HCT116 (cell line): ENCODE measurements around the gene MRPS7. TPM values are rescaled to one million over a fixed set of nuclear protein-coding genes. Genes with fewer than 3 reads are reported as not detected.

Source experiments
- ATAC-seq: fragments of 200-7000 bp; cut with Tn5 transposase; 2 replicates; pipeline ENCODE4 v1.9.1; 2020; ENCODE audit warnings: mild to moderate bottlenecking, moderate library complexity
- BruUV-seq: library from RNA; stranded (reverse); fragments of 400-500 nt; replicated peaks from 2 replicates; lab custom pipeline; 2021; lab: Mats Ljungman, UMichigan
- CTCF ChIA-PET: fragments of 300-600 bp; sonication (Branson Sonifier 250); formaldehyde crosslinking; loops from one replicate; lab custom pipeline; 2021; ENCODE audit warnings: antibody characterized with exemption; lab: Charles Lee
- POLR2A ChIA-PET: fragments of 300-600, 350-600 bp; sonication (Branson Sonifier 250); formaldehyde crosslinking; loops from one replicate; lab custom pipeline; 2021; ENCODE audit warnings: antibody characterized with exemption; lab: Charles Lee
- RAD21 ChIA-PET, 2 experiments: fragments of 300-600 bp; sonication (Branson Sonifier 250); formaldehyde crosslinking; loops; one replicate each; lab custom pipeline; 2023; ENCODE audit warnings: low total read pairs in 2 of 2; ENCODE audit not compliant: uncharacterized antibody in 2 of 2, unreplicated experiment in 2 of 2, low non-redundant PET in 1 of 2; lab: Charles Lee
- DNase-seq: peaks from one replicate; pipeline ENCODE4 v3.0.0-alpha.2; 2010; ENCODE audit warnings: low read depth, low spot score
- H2AFZ ChIP-seq: fragments of 200-600 bp; shearing (Covaris generic), sonication (generic); 2 replicates; pipeline ENCODE4 v1.6.1; 2017; ENCODE audit warnings: low read depth, mixed run types, mixed read lengths, antibody characterized with exemption, low read length; ENCODE audit not compliant: poor library complexity, severe bottlenecking
- H3K27ac ChIP-seq: 2 replicates; pipeline ENCODE4 v1.5.1; 2012; ENCODE audit warnings: low read depth, low read length
- H3K27me3 ChIP-seq: fragments of 200-600 bp; sonication (generic); 2 replicates; pipeline ENCODE4 v1.6.1; 2016; ENCODE audit warnings: mixed run types, low read length, mixed read lengths; ENCODE audit not compliant: insufficient read depth
- H3K36me3 ChIP-seq, 2 experiments: fragments of 200-500 bp in 1 of 2; fragments of 200-600 bp in 1 of 2; sonication (Bioruptor generic) in 1 of 2; sonication (generic) in 1 of 2; 2 replicates each; pipeline versions ENCODE4 v1.5.1 to v1.6.1; 2014 to 2016; ENCODE audit warnings: low read length in 2 of 2, inconsistent platforms in 1 of 2, mixed read lengths in 1 of 2, mixed run types in 1 of 2; ENCODE audit not compliant: insufficient read depth in 2 of 2, control insufficient read depth in 1 of 2
- H3K4me1 ChIP-seq, 2 experiments: fragments of 200-600 bp in 1 of 2; sonication (generic) in 1 of 2; 2 replicates each; pipeline versions ENCODE4 v1.5.1 to v1.6.1; 2012 to 2017; ENCODE audit warnings: low read length in 2 of 2, inconsistent platforms in 1 of 2, mild to moderate bottlenecking in 1 of 2, mixed read lengths in 1 of 2, mixed run types in 1 of 2, moderate library complexity in 1 of 2; ENCODE audit not compliant: insufficient read depth in 2 of 2, control insufficient read depth in 1 of 2
- H3K4me2 ChIP-seq: fragments of 200-600 bp; sonication (generic); 2 replicates; pipeline ENCODE4 v1.6.1; 2017; ENCODE audit warnings: mixed run types, low read length, mixed read lengths
- H3K4me3 ChIP-seq, 2 experiments: fragments of 200-600 bp in 1 of 2; sonication (generic) in 1 of 2; replicated peaks in 1 of 2; 2 replicates each; pipeline ENCODE4 v1.5.1; 2011 to 2016; ENCODE audit warnings: low read length in 2 of 2, control low read depth in 1 of 2, low read depth in 1 of 2, mild to moderate bottlenecking in 1 of 2, mixed read lengths in 1 of 2, mixed run types in 1 of 2
- H3K79me2 ChIP-seq: fragments of 200-600 bp; sonication (generic); 2 replicates; pipeline ENCODE4 v1.6.1; 2017; ENCODE audit warnings: mild to moderate bottlenecking, mixed run types, low read length, moderate library complexity, mixed read lengths; ENCODE audit not compliant: insufficient read depth
- H3K9ac ChIP-seq: fragments of 200-600 bp; sonication (generic); 2 replicates; pipeline ENCODE4 v1.6.1; 2016; ENCODE audit warnings: low read length, mixed read lengths
- H3K9me2 ChIP-seq: fragments of 200-600 bp; sonication (generic), shearing (Covaris generic); 2 replicates; pipeline ENCODE4 v1.6.1; 2017; ENCODE audit warnings: mixed run types, mild to moderate bottlenecking, moderate library complexity; ENCODE audit not compliant: insufficient read depth
- H3K9me3 ChIP-seq, 2 experiments: fragments of 200-500 bp in 1 of 2; fragments of 200-600 bp in 1 of 2; sonication (Bioruptor generic) in 1 of 2; sonication (generic) in 1 of 2; 2 replicates each; pipeline ENCODE4 v1.6.1; 2014 to 2017; ENCODE audit warnings: low read length in 2 of 2, mixed read lengths in 2 of 2, inconsistent platforms in 1 of 2, low read depth in 1 of 2, mild to moderate bottlenecking in 1 of 2, mixed run types in 1 of 2, moderate library complexity in 1 of 2; ENCODE audit not compliant: control insufficient read depth in 1 of 2, insufficient read depth in 1 of 2
- H4K20me1 ChIP-seq: fragments of 200-600 bp; sonication (generic), shearing (Covaris generic); 2 replicates; pipeline ENCODE4 v1.6.1; 2017; ENCODE audit warnings: mixed run types, mild to moderate bottlenecking, moderate library complexity; ENCODE audit not compliant: insufficient read depth
- CBX3 ChIP-seq: IDR thresholded peaks from 2 replicates; pipeline ENCODE4 v1.6.1; 2012; ENCODE audit warnings: low read depth
- CEBPB ChIP-seq: IDR thresholded peaks from 2 replicates; pipeline ENCODE4 v1.6.1; 2012; ENCODE audit warnings: low read depth
- EGR1 ChIP-seq: IDR thresholded peaks from 2 replicates; pipeline ENCODE4 v1.6.1; 2012; ENCODE audit warnings: low read depth
- ELF1 ChIP-seq: IDR thresholded peaks from 2 replicates; pipeline ENCODE4 v1.6.1; 2012; ENCODE audit warnings: low read depth, borderline replicate concordance
- EZH2phosphoT487 ChIP-seq: fragments of 200-600 bp; IDR thresholded peaks from 2 replicates; pipeline ENCODE4 v1.6.1; 2018; ENCODE audit warnings: antibody characterized with exemption, borderline replicate concordance
- FOSL1 ChIP-seq: IDR thresholded peaks from 2 replicates; pipeline ENCODE4 v1.6.1; 2012; ENCODE audit warnings: low read depth
- MAX ChIP-seq: IDR thresholded peaks from 2 replicates; pipeline ENCODE4 v1.6.1; 2012
- POLR2AphosphoS5 ChIP-seq: IDR thresholded peaks from 2 replicates; pipeline ENCODE4 v1.6.1; 2011; ENCODE audit warnings: mild to moderate bottlenecking, low read depth, low read length, moderate library complexity
- SIN3A ChIP-seq: IDR thresholded peaks from 2 replicates; pipeline ENCODE4 v1.6.1; 2012; ENCODE audit warnings: low read depth
- SP1 ChIP-seq: IDR thresholded peaks from 2 replicates; pipeline ENCODE4 v1.6.1; 2012; ENCODE audit warnings: low read depth
- TCF7L2 ChIP-seq: IDR thresholded peaks from 2 replicates; pipeline ENCODE4 v1.7.0; 2011; ENCODE audit warnings: borderline replicate concordance, inconsistent platforms; ENCODE audit not compliant: insufficient read depth, insufficient read length; ENCODE audit errors: extremely low read depth
- YY1 ChIP-seq: IDR thresholded peaks from 2 replicates; pipeline ENCODE4 v1.6.1; 2011; ENCODE audit warnings: low read length, low read depth, moderate library complexity, mild to moderate bottlenecking; ENCODE audit not compliant: insufficient replicate concordance; ENCODE audit errors: extremely low read depth
- ZFX ChIP-seq: fragments of 450-650 bp; IDR thresholded peaks from 2 replicates; pipeline ENCODE4 v1.6.1; 2017
- ZNF274 ChIP-seq: fragments of 200-500 bp; sonication (Bioruptor generic); IDR thresholded peaks from 2 replicates; pipeline ENCODE4 v1.6.1; 2014; ENCODE audit warnings: mild to moderate bottlenecking, low read depth, low read length, inconsistent platforms
- intact Hi-C: fragments of 100-400 bp; cut with micrococcal nuclease; formaldehyde crosslinking; loops from 2 replicates; pipeline ENCODE4 v1.10.0; 2022
- total RNA-seq: library from RNA; stranded (reverse); gene quantifications from one replicate; pipeline ENCODE4 v1.2.1, GENCODE V29; 2021; ENCODE audit not compliant: unreplicated experiment
- TF ChIP-seq, protein P1 (sequence below): IDR thresholded peaks from 2 replicates; pipeline ENCODE4 v1.6.1; 2012
- TF ChIP-seq, protein P2 (sequence below): IDR thresholded peaks from 2 replicates; pipeline ENCODE4 v1.6.1; 2012; ENCODE audit warnings: low read depth

MRPS7 gene
- total RNA-seq, 1 experiment from 2014 or later: 104 TPM

GRCh38 chr17:75244133-75244866, 17.4 kb upstream of the MRPS7 start:
- TF ChIP-seq FOSL1: no peak
- TF ChIP-seq CBX3: no peak
- TF ChIP-seq TCF7L2: no peak
- no peak for TF ChIP-seq POLR2AphosphoS5
- TF ChIP-seq, protein P1, sequence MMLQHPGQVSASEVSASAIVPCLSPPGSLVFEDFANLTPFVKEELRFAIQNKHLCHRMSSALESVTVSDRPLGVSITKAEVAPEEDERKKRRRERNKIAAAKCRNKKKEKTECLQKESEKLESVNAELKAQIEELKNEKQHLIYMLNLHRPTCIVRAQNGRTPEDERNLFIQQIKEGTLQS: no peak
- TF ChIP-seq ELF1: no peak
- no peak for TF ChIP-seq SIN3A
- intact Hi-C loops: no loop called here
- H3K79me2 ChIP-seq: peaks cover 23% of the 10 kb centered on the region
- BruUV-seq: no TSS peak
- no peak overlapping the region for H3K27ac ChIP-seq
- no peaks in the 10 kb centered on the region for H3K9me3 ChIP-seq
- H3K4me1 ChIP-seq: peaks cover 0 to 11% of the 10 kb centered on the region in 2 experiments; a peak in 2 of 4 replicates
- no peak overlapping the region for H3K4me2 ChIP-seq
- ChIA-PET POLR2A (no interaction called here), CTCF (no interaction called here), RAD21 (interaction anchor here in 1 of 2 experiments (0.5 kb wide), 1 partner anchor 68 kb away, joined by 3 read pairs; no protein-coding TSS in a partner anchor)
- H4K20me1 ChIP-seq: peaks cover 2% of the 10 kb centered on the region; the same call in 1 of the 2 replicates
- H3K4me3 ChIP-seq: no peak overlapping the region
- DNase-seq: no peak
- H3K36me3 ChIP-seq: peaks cover 43 to 61% of the 10 kb centered on the region in 2 experiments
- H2AFZ ChIP-seq: no peak overlapping the region
- no peak for ATAC-seq
- H3K27me3 ChIP-seq: no peaks in the 10 kb centered on the region
- H3K9ac ChIP-seq: no peak overlapping the region
- H3K9me2 ChIP-seq: no peaks in the 10 kb centered on the region

GRCh38 chr17:75245011-75245410, 16.7 kb upstream of the MRPS7 start:
- Histone ChIP-seq H2AFZ (no peak overlapping the region), H3K27ac (no peak overlapping the region), H3K79me2 (peaks cover 30% of the 10 kb centered on the region), H3K4me2 (no peak overlapping the region), H3K9me3 (no peaks in the 10 kb centered on the region), H3K36me3 (peaks cover 39 to 56% of the 10 kb centered on the region in 2 experiments), H3K27me3 (no peaks in the 10 kb centered on the region), H3K9ac (no peak overlapping the region), H3K9me2 (no peaks in the 10 kb centered on the region), H4K20me1 (no peaks in the 10 kb centered on the region), H3K4me3 (no peak overlapping the region), H3K4me1 (peaks cover 2 to 18% of the 10 kb centered on the region in 2 experiments; a peak in 3 of 4 replicates)
- intact Hi-C loops: no loop called here
- RAD21 ChIA-PET: no interaction called here
- ATAC-seq (no peak), DNase-seq (no peak)
- no TSS peak for BruUV-seq
- POLR2A ChIA-PET: no interaction called here
- CTCF ChIA-PET: no interaction called here
- TF ChIP-seq ZNF274 (no peak), YY1 (no peak), SP1 (no peak), EGR1 (no peak), ZFX (no peak), EZH2phosphoT487 (no peak), MAX (no peak), CEBPB (no peak), SIN3A (no peak), POLR2AphosphoS5 (no peak), TCF7L2 (no peak)
- TF ChIP-seq, protein P2, sequence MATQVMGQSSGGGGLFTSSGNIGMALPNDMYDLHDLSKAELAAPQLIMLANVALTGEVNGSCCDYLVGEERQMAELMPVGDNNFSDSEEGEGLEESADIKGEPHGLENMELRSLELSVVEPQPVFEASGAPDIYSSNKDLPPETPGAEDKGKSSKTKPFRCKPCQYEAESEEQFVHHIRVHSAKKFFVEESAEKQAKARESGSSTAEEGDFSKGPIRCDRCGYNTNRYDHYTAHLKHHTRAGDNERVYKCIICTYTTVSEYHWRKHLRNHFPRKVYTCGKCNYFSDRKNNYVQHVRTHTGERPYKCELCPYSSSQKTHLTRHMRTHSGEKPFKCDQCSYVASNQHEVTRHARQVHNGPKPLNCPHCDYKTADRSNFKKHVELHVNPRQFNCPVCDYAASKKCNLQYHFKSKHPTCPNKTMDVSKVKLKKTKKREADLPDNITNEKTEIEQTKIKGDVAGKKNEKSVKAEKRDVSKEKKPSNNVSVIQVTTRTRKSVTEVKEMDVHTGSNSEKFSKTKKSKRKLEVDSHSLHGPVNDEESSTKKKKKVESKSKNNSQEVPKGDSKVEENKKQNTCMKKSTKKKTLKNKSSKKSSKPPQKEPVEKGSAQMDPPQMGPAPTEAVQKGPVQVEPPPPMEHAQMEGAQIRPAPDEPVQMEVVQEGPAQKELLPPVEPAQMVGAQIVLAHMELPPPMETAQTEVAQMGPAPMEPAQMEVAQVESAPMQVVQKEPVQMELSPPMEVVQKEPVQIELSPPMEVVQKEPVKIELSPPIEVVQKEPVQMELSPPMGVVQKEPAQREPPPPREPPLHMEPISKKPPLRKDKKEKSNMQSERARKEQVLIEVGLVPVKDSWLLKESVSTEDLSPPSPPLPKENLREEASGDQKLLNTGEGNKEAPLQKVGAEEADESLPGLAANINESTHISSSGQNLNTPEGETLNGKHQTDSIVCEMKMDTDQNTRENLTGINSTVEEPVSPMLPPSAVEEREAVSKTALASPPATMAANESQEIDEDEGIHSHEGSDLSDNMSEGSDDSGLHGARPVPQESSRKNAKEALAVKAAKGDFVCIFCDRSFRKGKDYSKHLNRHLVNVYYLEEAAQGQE: no peak
